Left renal pelvis (tissue), 4 donors: ENCODE results near the gene MEP1B. TPM values are rescaled to one million over a fixed set of nuclear protein-coding genes. Genes with fewer than 3 reads are reported as not detected.
A peak's percentile ranks its signal among the peaks of the same experiment; 100 is the strongest.
"Not testable (repeated sequence)": the region's sequence is repeated elsewhere in the genome, so short reads cannot be mapped to it uniquely, and the experiment has no call there.

Source experiments
- DNase-seq, 4 donors: peaks; one replicate each; pipeline ENCODE4 v3.0.0-alpha.2; 2013; ENCODE audit warnings: low read depth in 4 of 4, low spot score in 3 of 4
- polyA plus RNA-seq, 4 donors: library from polyadenylated mRNA; unstranded; fragments of 120-200 nt; gene quantifications; one replicate each; pipeline ENCODE4 v1.2.1, GENCODE V29; 2013; ENCODE audit not compliant: insufficient read length in 4 of 4

MEP1B gene
- polyA plus RNA-seq, result under 1 TPM in 3 of 4 donors, not detected in 1; 0.05 to 0.17 (median 0.07) TPM

- no peak for DNase-seq
Observed at GRCh38 chr18:32189790-32190189, at the start of gene MEP1B. TSS of gene MEP1B (plus strand) at chr18:32190039. CDS start at chr18:32190071, 32 bp downstream.

DNA sequence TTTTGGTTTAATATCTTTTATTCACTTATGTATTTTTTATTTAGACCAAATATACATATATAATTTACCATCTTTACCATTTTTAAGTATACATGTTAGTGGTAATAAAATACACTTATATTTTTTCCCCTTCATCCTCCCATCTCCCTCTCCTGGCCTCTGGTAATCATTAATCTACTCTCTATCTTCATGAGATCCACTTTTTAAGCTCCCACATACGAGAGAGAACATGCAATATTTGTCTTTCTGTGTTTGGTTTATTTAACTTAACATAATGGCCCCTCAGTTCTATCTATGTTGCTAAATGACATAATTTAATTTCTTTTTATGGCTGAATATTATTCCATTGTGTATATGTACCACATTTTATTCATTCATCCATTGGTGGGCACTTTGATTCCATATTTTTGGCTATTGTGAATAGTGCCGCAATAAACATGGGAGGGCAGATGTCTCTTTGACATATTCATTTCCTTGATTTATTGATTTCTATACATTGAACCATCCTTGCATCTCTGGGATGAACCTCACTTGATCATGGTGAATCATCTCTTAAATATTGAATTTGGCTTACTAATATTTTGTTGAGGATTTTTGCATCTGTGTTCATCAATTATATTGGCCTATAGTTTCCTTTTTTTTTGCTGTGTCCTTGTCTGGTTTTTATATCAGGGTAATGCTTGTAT lies 41.5 kb upstream of the MEP1B start:
- DNase-seq, result no peak

- DNase-seq, result no peak
Observed at GRCh38 chr18:32152705-32153448, 37.0 kb upstream of the MEP1B start.

DNA sequence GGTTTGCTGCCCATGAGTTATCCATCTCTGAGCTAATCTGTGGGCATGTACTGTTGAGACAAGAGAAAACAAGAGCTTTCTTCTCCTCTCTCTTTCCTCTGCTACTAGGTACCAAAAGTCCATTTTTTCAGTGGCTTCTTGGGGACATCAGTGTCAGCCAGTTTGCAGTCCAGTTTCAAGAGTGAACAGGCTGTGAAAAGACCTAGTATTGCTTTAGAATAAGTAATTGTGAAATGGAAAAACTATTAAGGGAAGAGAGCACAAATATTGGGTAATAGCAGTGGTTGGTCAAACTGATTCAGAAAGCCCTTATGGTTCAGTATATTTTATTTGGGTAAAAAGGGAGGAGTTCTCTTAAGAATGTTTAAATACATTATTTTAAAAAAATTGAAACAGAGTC lies 33.0 kb upstream of the MEP1B start:
- DNase-seq, result no peak

- DNase-seq, result no peak
Observed at GRCh38 chr18:32157580-32157979, 32.3 kb upstream of the MEP1B start.

GRCh38 chr18:32158108-32158624 lies 31.7 kb upstream of the MEP1B start:
- peak; percentile 80 to 88 (median 81) for DNase-seq

- not testable (repeated sequence) for DNase-seq
Observed at GRCh38 chr18:32158631-32159030, 31.2 kb upstream of the MEP1B start.

DNA sequence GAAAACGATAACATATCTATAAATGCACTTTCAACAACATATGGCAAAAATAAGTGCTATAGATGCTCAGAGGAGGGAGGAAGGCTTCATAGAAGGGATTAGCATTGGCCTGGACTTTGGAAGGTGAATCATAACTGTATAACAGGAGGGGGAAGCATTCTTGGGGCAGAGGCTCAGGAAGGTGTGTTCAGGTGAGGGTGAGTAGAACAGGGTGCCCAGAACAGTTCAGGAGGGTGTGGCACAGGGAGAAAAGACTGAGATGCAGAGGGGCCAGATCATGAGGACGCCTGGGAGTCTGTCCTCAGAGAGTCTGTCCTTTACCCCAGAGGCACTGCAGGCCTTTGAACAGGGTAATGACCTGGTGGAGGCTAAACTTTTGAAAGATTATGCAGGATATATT lies 29.3 kb upstream of the MEP1B start:
- DNase-seq, result no peak

GRCh38 chr18:32167980-32168730 lies 21.7 kb upstream of the MEP1B start:
- DNase-seq, result no peak

GRCh38 chr18:32173654-32174053 lies 16.2 kb upstream of the MEP1B start:
- DNase-seq, result no peak

- no peak for DNase-seq
Observed at GRCh38 chr18:32174719-32175118, 15.1 kb upstream of the MEP1B start.

DNA sequence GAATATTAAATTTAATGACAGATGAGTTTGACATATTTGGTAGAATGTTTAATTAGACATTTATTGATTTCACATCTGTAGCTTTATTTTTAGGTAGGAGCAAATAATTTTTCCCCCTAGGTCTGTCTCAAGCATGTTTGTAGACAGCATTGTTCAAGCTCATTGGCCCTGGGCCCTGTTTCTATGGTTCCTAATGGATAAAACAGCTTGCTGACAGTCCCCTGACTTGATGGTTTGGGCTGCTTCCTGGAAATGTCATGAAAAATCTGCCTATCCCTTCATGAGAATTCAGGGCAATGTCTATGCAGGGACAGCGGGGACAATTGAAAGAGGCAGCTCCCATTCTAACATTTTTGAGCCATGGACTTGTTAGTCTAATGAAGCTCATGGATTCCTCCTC lies 14.6 kb upstream of the MEP1B start:
- DNase-seq, result no peak

DNA sequence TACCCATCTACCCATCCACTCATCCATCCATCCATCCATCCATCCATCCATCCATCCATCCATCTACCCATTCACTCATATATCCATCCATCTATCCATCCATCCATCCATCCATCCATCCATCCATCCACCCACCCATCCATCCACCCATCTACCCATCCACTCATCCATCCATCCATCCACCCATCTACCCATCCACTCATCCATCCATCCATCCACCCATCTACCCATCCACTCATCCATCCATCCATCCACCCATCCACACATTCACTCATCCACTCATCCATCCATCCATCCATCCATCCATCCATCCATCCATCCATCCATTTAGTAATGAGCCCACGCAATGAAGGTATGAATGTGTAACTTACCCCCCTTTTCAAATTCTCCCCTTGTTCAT lies 13.1 kb upstream of the MEP1B start:
- not testable (repeated sequence) for DNase-seq

DNA sequence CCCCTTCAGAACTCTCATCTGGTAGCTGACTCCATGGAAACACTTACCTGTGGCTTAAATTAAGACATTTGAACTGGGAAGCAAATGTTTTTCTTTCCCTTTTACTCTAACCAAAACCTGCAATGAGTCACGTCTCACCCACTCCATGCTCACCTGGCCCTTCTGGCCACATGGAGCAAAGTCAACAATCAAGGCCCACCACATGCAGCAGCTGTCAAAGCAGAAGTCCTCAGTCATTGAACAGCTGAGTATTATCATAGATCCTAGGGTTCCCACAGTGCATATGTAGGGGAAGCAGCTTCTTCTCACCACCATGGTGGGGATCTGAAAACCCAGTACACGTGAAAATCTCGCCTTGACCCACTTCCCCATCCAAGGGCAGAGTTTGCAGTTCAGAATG lies 12.3 kb upstream of the MEP1B start:
- no peak for DNase-seq

GRCh38 chr18:32183503-32183902 lies 6.3 kb upstream of the MEP1B start:
- no peak for DNase-seq

- DNase-seq, result no peak
Observed at GRCh38 chr18:32190209-32190608, 370 bp downstream of the MEP1B start.

DNA sequence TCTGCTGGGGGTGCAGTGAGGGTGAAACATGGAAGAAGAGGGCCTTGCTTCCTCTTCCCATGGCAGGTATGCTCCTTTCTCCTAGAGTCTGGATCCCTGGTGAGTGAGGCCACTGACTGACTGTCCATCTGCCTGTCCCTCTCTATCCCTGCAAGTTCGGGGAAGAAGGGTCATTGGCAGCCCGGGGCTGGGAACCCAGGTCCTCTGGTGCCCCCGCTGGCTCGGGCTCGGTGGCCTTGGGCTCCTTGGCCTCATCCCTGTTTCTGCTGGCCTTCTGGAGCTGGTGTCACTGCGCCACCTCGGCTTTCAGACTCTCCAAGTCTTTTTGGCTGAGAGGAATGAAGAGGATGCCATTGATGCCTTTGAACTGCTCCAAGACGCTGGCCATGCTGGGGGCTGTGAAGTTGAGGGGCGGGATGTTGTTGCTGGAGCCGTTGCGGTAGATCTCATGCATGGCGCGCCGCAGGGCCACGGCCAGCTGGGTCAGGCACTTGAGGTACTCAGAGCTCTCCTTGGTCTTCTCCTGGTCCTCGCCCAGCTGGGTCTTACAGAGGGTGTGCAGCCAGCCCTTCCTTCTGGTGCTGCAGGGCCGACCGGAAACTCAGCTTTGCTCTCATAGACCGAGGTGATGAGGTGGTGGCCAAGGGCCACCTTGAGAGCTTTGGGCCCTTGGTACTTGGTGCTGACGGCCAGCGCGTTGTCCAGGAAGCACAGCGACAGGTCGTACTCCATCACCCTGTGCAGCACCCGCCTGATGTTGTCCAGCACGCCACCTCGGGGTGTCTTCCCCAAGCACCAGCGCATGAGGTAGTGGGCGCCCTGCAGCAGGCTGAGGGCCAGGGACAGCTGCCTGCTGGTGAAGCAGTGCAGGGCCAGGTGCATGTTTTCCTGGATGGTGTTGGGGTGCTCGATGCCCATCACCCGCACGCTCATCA lies 6.3 kb downstream of the MEP1B start:
- no peak for DNase-seq

DNA sequence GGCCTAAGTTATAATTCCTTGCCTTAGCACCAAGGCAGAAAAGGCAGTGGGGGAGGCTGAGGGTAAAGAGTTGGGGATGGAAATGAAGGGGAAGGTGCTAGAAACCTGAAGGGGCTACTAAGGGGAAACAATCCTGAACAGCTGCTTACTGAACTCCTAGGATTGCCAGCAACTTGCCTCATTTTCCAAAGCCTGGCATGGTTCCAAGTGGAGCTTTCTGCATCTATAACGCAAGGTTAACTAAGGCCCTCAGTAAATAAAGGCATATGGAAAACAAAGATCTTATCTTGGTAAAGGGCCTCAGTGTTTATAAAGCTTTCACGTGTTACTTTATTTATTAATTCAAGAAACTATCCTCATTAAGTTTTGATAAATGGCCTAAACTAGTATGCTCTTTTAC lies 10.9 kb downstream of the MEP1B start:
- peak in 1 of 4 donors; percentile 3 for DNase-seq

- no peak for DNase-seq
Observed at GRCh38 chr18:32201948-32202672, 12.3 kb downstream of the MEP1B start.
